PC-3 (cell line): ENCODE results near the gene ZNF3. TPM values are rescaled to one million over a fixed set of nuclear protein-coding genes. Genes with fewer than 3 reads are reported as not detected.

ENCODE experiments used
- ATAC-seq: fragments of 200-7000 bp; cut with Tn5 transposase; 2 replicates; pipeline ENCODE4 v1.9.1; 2020; ENCODE audit warnings: mild to moderate bottlenecking, moderate library complexity
- BruUV-seq: library from RNA; stranded (reverse); fragments of 400-500 nt; replicated peaks from 2 replicates; lab custom pipeline; 2021; lab: Mats Ljungman, UMichigan
- CTCF ChIA-PET: fragments of 300-600 bp; sonication (Branson Sonifier 250); formaldehyde crosslinking; loops from one replicate; lab custom pipeline; 2022; ENCODE audit warnings: antibody characterized with exemption; lab: Charles Lee
- POLR2A ChIA-PET: fragments of 300-600 bp; sonication (Branson Sonifier 250); formaldehyde crosslinking; loops from one replicate; lab custom pipeline; 2022; ENCODE audit warnings: antibody characterized with exemption; ENCODE audit not compliant: unreplicated experiment; lab: Charles Lee
- DNase-seq: peaks from one replicate; pipeline ENCODE4 v3.0.0-alpha.2; 2015
- H2AFZ ChIP-seq: fragments of 300-600 bp; sonication (generic); 2 replicates; pipeline ENCODE4 v1.6.0; 2016; ENCODE audit warnings: antibody characterized with exemption, low read length
- H3F3A ChIP-seq: fragments of 300-600 bp; sonication (generic); one replicate; pipeline ENCODE4 v1.6.0; 2017; ENCODE audit warnings: antibody characterized with exemption, low read length, control low read depth, mild to moderate bottlenecking; ENCODE audit not compliant: unreplicated experiment
- H3K27ac ChIP-seq: fragments of 300-600 bp; sonication (generic); 2 replicates; pipeline ENCODE4 v1.5.1; 2016; ENCODE audit warnings: mild to moderate bottlenecking, low read length
- H3K27me3 ChIP-seq: fragments of 300-600 bp; sonication (generic); 2 replicates; pipeline ENCODE4 v1.6.1; 2016; ENCODE audit warnings: low read length, mixed read lengths
- H3K36me3 ChIP-seq: fragments of 300-600 bp; sonication (generic); 2 replicates; pipeline ENCODE4 v1.6.1; 2016; ENCODE audit warnings: low read depth, mixed run types, low read length, mixed read lengths
- H3K4me1 ChIP-seq: fragments of 300-600 bp; sonication (generic); 2 replicates; pipeline ENCODE4 v1.5.1; 2016; ENCODE audit warnings: low read length; ENCODE audit not compliant: insufficient read depth
- H3K4me2 ChIP-seq: fragments of 300-600 bp; sonication (generic); 2 replicates; pipeline ENCODE4 v1.6.0; 2016; ENCODE audit warnings: low read length
- H3K4me3 ChIP-seq: fragments of 300-600 bp; sonication (generic); 2 replicates; pipeline ENCODE4 v1.5.1; 2016; ENCODE audit warnings: mild to moderate bottlenecking, low read length, mixed read lengths
- H3K79me2 ChIP-seq: fragments of 300-600 bp; sonication (generic); 2 replicates; pipeline ENCODE4 v1.6.1; 2017; ENCODE audit warnings: low read length, mixed read lengths
- H3K9ac ChIP-seq: fragments of 300-600 bp; sonication (generic); 2 replicates; pipeline ENCODE4 v1.6.0; 2016; ENCODE audit warnings: mild to moderate bottlenecking, low read length
- H3K9me2 ChIP-seq: fragments of 300-600 bp; sonication (generic); replicated peaks from 2 replicates; pipeline ENCODE4 v1.6.1; 2016; ENCODE audit warnings: mixed run types, low read length, mixed read lengths
- H3K9me3 ChIP-seq: fragments of 300-600 bp; sonication (generic); 2 replicates; pipeline ENCODE4 v1.6.1; 2016; ENCODE audit warnings: low read length, mixed read lengths
- H4K20me1 ChIP-seq: fragments of 300-600 bp; sonication (generic); 2 replicates; pipeline ENCODE4 v1.6.1; 2016; ENCODE audit warnings: low read length, mixed read lengths
- EZH2 ChIP-seq: fragments of 300-600 bp; sonication (generic); IDR thresholded peaks from one replicate; pipeline ENCODE4 v1.6.1; 2017; ENCODE audit warnings: antibody characterized with exemption, mild to moderate bottlenecking, low read length; ENCODE audit not compliant: unreplicated experiment
- EZH2phosphoT487 ChIP-seq: fragments of 300-600 bp; sonication (generic); IDR thresholded peaks from 2 replicates; pipeline ENCODE4 v1.6.1; 2018; ENCODE audit warnings: mild to moderate bottlenecking, antibody characterized with exemption, low read length, borderline replicate concordance
- intact Hi-C: fragments of 100-400 bp; cut with micrococcal nuclease; formaldehyde crosslinking; loops from 2 replicates; pipeline ENCODE4 v1.9.0; 2023
- total RNA-seq: library from RNA; depleted of rRNA; stranded (reverse); fragments of >200 nt; gene quantifications from 2 replicates; pipeline ENCODE4 v1.2.3, GENCODE V29; 2014
- TF ChIP-seq, protein P1 (sequence below): fragments of 300-600 bp; sonication (generic); conservative IDR thresholded peaks from 2 replicates; pipeline ENCODE4 v1.5.1; 2017; ENCODE audit warnings: antibody characterized with exemption, low read depth, mild to moderate bottlenecking, low read length

ZNF3 gene
- total RNA-seq, 1 experiment from 2014 or later, result 16.5 TPM

GRCh38 chr7:100080907-100081534 is 502 bp downstream of the ZNF3 start:
- CTCF ChIA-PET, result no interaction called here
- Histone ChIP-seq H3K9me3 (no peaks in the 10 kb centered on the region), H2AFZ (peak overlapping the region; percentile 61), H3K4me2 (peak overlapping the region; percentile 84), H3K9ac (peak overlapping the region; percentile 95), H3K4me1 (peaks cover 13% of the 10 kb centered on the region), H4K20me1 (0 out of 2 replicates have a peak, but pooled peaks cover 6% of the 10 kb centered on the region), H3K27ac (peak overlapping the region; percentile 44), H3F3A (no peaks in the 10 kb centered on the region), H3K4me3 (peak overlapping the region; percentile 100), H3K79me2 (peaks cover 47% of the 10 kb centered on the region), H3K36me3 (peaks cover 25% of the 10 kb centered on the region), H3K27me3 (no peaks in the 10 kb centered on the region), H3K9me2 (no peaks in the 10 kb centered on the region)
- DNase-seq (peak; percentile 25), ATAC-seq (peak; percentile 28; the same call in 1 of the 2 replicates)
- intact Hi-C loops, result loop anchor here (1.0 to 5.0 kb wide), 3 partner anchors 46 to 674 kb away; partner anchors contain the start of genes BUD31, MBLAC1 and PDAP1
- BruUV-seq, result TSS peak; percentile 51
- TF ChIP-seq, protein P1, sequence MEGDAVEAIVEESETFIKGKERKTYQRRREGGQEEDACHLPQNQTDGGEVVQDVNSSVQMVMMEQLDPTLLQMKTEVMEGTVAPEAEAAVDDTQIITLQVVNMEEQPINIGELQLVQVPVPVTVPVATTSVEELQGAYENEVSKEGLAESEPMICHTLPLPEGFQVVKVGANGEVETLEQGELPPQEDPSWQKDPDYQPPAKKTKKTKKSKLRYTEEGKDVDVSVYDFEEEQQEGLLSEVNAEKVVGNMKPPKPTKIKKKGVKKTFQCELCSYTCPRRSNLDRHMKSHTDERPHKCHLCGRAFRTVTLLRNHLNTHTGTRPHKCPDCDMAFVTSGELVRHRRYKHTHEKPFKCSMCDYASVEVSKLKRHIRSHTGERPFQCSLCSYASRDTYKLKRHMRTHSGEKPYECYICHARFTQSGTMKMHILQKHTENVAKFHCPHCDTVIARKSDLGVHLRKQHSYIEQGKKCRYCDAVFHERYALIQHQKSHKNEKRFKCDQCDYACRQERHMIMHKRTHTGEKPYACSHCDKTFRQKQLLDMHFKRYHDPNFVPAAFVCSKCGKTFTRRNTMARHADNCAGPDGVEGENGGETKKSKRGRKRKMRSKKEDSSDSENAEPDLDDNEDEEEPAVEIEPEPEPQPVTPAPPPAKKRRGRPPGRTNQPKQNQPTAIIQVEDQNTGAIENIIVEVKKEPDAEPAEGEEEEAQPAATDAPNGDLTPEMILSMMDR, result no peak
- no peak for TF ChIP-seq EZH2phosphoT487
- TF ChIP-seq EZH2, result no peak
- POLR2A ChIA-PET, result no interaction called here

DNA sequence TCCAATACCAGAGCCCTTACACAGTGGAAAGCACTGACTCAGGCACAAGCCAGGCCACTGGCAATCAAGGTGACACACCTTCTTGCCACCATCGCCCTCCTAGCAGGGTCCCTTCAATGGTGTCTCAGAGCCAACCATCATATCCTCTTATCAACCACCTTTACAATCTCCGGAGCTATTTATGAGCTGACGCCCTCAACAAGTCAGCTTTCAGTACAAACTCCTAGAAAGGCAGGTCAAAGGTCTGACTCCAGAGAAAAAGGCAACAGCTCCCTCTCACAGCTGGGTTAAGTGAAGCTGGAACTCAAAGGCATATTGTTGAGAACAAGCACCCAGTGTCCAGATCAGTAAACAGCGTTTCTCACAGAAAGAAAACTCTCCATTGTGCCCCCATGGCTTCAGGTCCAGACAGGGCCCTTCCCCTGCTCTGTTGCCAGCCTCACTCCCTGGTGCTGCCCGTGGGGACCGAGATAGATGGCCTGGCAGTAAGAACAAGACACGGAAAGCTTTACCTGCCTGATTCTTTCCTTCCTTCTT is 2.4 kb downstream of the ZNF3 start:
- Histone ChIP-seq H3K9ac (no peak overlapping the region), H3K9me2 (no peaks in the 10 kb centered on the region), H3K4me3 (no peak overlapping the region), H4K20me1 (0 out of 2 replicates have a peak, but pooled peaks cover 6% of the 10 kb centered on the region), H3F3A (no peaks in the 10 kb centered on the region), H3K4me2 (peak overlapping the region; percentile 84; the same call in 1 of the 2 replicates), H3K4me1 (peaks cover 13% of the 10 kb centered on the region), H3K36me3 (peaks cover 44% of the 10 kb centered on the region), H3K27me3 (no peaks in the 10 kb centered on the region), H2AFZ (no peak overlapping the region), H3K9me3 (no peaks in the 10 kb centered on the region), H3K27ac (no peak overlapping the region), H3K79me2 (peaks cover 47% of the 10 kb centered on the region)
- no TSS peak for BruUV-seq
- CTCF ChIA-PET, result interaction anchor here (0.8 kb wide), 1 partner anchor 22 kb away, joined by 4 read pairs; the partner anchor contains the start of genes AP4M1 and MCM7
- no peak for ATAC-seq
- intact Hi-C loops, result no loop called here
- no peak for DNase-seq
- TF ChIP-seq EZH2phosphoT487 (no peak), EZH2 (no peak)
- POLR2A ChIA-PET, result no interaction called here

GRCh38 chr7:100077205-100077604 is 4.3 kb downstream of the ZNF3 start:
- DNase-seq (no peak), ATAC-seq (no peak)
- Histone ChIP-seq H3K9me3 (peaks cover 3% of the 10 kb centered on the region), H3K27me3 (no peaks in the 10 kb centered on the region), H2AFZ (no peak overlapping the region), H3K4me2 (no peak overlapping the region), H3K27ac (no peak overlapping the region), H4K20me1 (0 out of 2 replicates have a peak, but pooled peaks cover 6% of the 10 kb centered on the region), H3K9me2 (no peaks in the 10 kb centered on the region), H3K79me2 (peaks cover 47% of the 10 kb centered on the region), H3K4me1 (peaks cover 9% of the 10 kb centered on the region), H3K4me3 (no peak overlapping the region), H3F3A (no peaks in the 10 kb centered on the region), H3K9ac (no peak overlapping the region), H3K36me3 (peaks cover 63% of the 10 kb centered on the region)
- TF ChIP-seq EZH2phosphoT487 (no peak), EZH2 (no peak)
- TF ChIP-seq, protein P1, result no peak
- POLR2A ChIA-PET, result no interaction called here
- intact Hi-C loops, result no loop called here
- BruUV-seq, result no TSS peak
- CTCF ChIA-PET, result no interaction called here
